ENCODE results near the gene RCN1. TPM values are rescaled to one million over a fixed set of nuclear protein-coding genes. Genes with fewer than 3 reads are reported as not detected.

The RCN1 gene
- total RNA-seq, 1 experiment from 2014 or later, result 412 TPM

- H3K36me3 ChIP-seq (ENCODE audit: insufficient read depth, low read length, poor library complexity, severe bottlenecking), result no peaks in the 10 kb centered on the region
- no peaks in the 10 kb centered on the region for H3K4me1 ChIP-seq (ENCODE audit: insufficient read depth, low read length, poor library complexity, severe bottlenecking)
- no peaks in the 10 kb centered on the region for H3K9me3 ChIP-seq (ENCODE audit: low read depth, low read length, poor library complexity, severe bottlenecking)
- H3K4me3 ChIP-seq (ENCODE audit: low read depth, low read length, poor library complexity, severe bottlenecking), result no peak overlapping the region
- no TSS peak for BruUV-seq (replicated peaks)
- CTCF ChIA-PET, result no interaction called here
- TF ChIP-seq CTCF (conservative IDR thresholded peaks at IDR 0.05; ENCODE audit: low read depth, low read length) (no peak), EZH2 (IDR thresholded peaks at IDR 0.05; ENCODE audit: borderline replicate concordance, low read depth, low read length, poor library complexity, severe bottlenecking) (no peak)
- POLR2A ChIA-PET (ENCODE audit: low non-redundant PET), result no interaction called here
- DNase-seq (ENCODE audit: low spot score), result no peak
- H3K27me3 ChIP-seq (replicated peaks; ENCODE audit: insufficient read depth, low read depth, low read length, poor library complexity), result peaks cover 48% of the 10 kb centered on the region
- no peak overlapping the region for H3K27ac ChIP-seq (ENCODE audit: low read depth, low read length, poor library complexity, severe bottlenecking)
- intact Hi-C loops (cut with micrococcal nuclease; ENCODE audit: unreplicated experiment), result no loop called here
Observed at GRCh38 chr11:32143378-32143777, 52.5 kb downstream of the RCN1 start.

GRCh38 chr11:32145282-32145681, 54.4 kb downstream of the RCN1 start:
- intact Hi-C loops (cut with micrococcal nuclease; ENCODE audit: unreplicated experiment), result no loop called here
- Histone ChIP-seq H3K27me3 (replicated peaks; ENCODE audit: insufficient read depth, low read depth, low read length, poor library complexity) (peaks cover 67% of the 10 kb centered on the region), H3K36me3 (ENCODE audit: insufficient read depth, low read length, poor library complexity, severe bottlenecking) (no peaks in the 10 kb centered on the region), H3K4me3 (ENCODE audit: low read depth, low read length, poor library complexity, severe bottlenecking) (no peak overlapping the region), H3K27ac (ENCODE audit: low read depth, low read length, poor library complexity, severe bottlenecking) (no peak overlapping the region), H3K4me1 (ENCODE audit: insufficient read depth, low read length, poor library complexity, severe bottlenecking) (no peaks in the 10 kb centered on the region), H3K9me3 (ENCODE audit: low read depth, low read length, poor library complexity, severe bottlenecking) (no peaks in the 10 kb centered on the region)
- ChIA-PET POLR2A (ENCODE audit: low non-redundant PET) (no interaction called here), CTCF (no interaction called here)
- no TSS peak for BruUV-seq (replicated peaks)
- DNase-seq (ENCODE audit: low spot score), result no peak
- TF ChIP-seq CTCF (conservative IDR thresholded peaks at IDR 0.05; ENCODE audit: low read depth, low read length), result no peak
- TF ChIP-seq EZH2 (IDR thresholded peaks at IDR 0.05; ENCODE audit: borderline replicate concordance, low read depth, low read length, poor library complexity, severe bottlenecking), result no peak

- H3K4me3 ChIP-seq (ENCODE audit: low read depth, low read length, poor library complexity, severe bottlenecking), result no peak overlapping the region
- intact Hi-C loops (cut with micrococcal nuclease; ENCODE audit: unreplicated experiment), result no loop called here
- no peaks in the 10 kb centered on the region for H3K9me3 ChIP-seq (ENCODE audit: low read depth, low read length, poor library complexity, severe bottlenecking)
- ChIA-PET POLR2A (ENCODE audit: low non-redundant PET) (no interaction called here), CTCF (no interaction called here)
- DNase-seq (ENCODE audit: low spot score), result no peak
- no peak for TF ChIP-seq CTCF (conservative IDR thresholded peaks at IDR 0.05; ENCODE audit: low read depth, low read length)
- TF ChIP-seq EZH2 (IDR thresholded peaks at IDR 0.05; ENCODE audit: borderline replicate concordance, low read depth, low read length, poor library complexity, severe bottlenecking), result no peak
- no TSS peak for BruUV-seq (replicated peaks)
- no peak overlapping the region for H3K27ac ChIP-seq (ENCODE audit: low read depth, low read length, poor library complexity, severe bottlenecking)
- H3K36me3 ChIP-seq (ENCODE audit: insufficient read depth, low read length, poor library complexity, severe bottlenecking), result no peaks in the 10 kb centered on the region
- H3K27me3 ChIP-seq (replicated peaks; ENCODE audit: insufficient read depth, low read depth, low read length, poor library complexity), result peaks cover 92% of the 10 kb centered on the region
- no peaks in the 10 kb centered on the region for H3K4me1 ChIP-seq (ENCODE audit: insufficient read depth, low read length, poor library complexity, severe bottlenecking)
Observed at GRCh38 chr11:32148895-32149294, 58.0 kb downstream of the RCN1 start.
